Fibroblast of villous mesenchyme (primary cell): ENCODE results near the gene CDYL2. TPM values are rescaled to one million over a fixed set of nuclear protein-coding genes. Genes with fewer than 3 reads are reported as not detected.

ENCODE experiments used
- DNase-seq: peaks from one replicate; pipeline ENCODE4 v3.0.0-alpha.2; 2010; ENCODE audit warnings: low read depth
- H3K4me3 ChIP-seq: 2 replicates; pipeline ENCODE4 v1.5.1; 2011; ENCODE audit warnings: low read depth, mild to moderate bottlenecking, low read length
- total RNA-seq: library from RNA; depleted of rRNA; stranded (reverse); fragments of >200 nt; gene quantifications from 2 replicates; pipeline ENCODE4 v1.2.3, GENCODE V29; 2012
- TF ChIP-seq, protein P1 (sequence below): IDR thresholded peaks from 2 replicates; pipeline ENCODE4 v1.5.1; 2012; ENCODE audit warnings: low read depth, mild to moderate bottlenecking, low read length; ENCODE audit not compliant: insufficient read depth

Gene CDYL2
- total RNA-seq, 1 donor = 14.2 TPM

DNA sequence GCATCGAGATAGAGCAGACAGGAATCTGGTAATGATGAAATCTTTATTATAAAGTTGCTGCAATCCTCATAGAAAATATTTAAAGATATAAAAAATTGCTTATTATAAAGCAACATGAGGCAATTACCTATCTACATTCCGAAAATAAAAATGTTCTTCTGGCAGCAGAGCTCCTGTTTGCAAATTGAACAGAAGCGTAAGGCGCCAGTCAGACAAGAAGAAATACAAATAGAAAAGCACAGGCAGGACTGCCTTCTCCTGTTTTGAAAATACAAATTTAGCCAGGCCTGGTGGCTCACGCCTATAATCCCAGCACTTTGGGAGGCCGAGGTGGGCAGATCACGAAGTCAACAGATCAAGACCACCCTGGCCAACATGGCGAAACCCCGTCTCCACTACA, 95.6 kb downstream of the CDYL2 start:
- TF ChIP-seq, protein P1, sequence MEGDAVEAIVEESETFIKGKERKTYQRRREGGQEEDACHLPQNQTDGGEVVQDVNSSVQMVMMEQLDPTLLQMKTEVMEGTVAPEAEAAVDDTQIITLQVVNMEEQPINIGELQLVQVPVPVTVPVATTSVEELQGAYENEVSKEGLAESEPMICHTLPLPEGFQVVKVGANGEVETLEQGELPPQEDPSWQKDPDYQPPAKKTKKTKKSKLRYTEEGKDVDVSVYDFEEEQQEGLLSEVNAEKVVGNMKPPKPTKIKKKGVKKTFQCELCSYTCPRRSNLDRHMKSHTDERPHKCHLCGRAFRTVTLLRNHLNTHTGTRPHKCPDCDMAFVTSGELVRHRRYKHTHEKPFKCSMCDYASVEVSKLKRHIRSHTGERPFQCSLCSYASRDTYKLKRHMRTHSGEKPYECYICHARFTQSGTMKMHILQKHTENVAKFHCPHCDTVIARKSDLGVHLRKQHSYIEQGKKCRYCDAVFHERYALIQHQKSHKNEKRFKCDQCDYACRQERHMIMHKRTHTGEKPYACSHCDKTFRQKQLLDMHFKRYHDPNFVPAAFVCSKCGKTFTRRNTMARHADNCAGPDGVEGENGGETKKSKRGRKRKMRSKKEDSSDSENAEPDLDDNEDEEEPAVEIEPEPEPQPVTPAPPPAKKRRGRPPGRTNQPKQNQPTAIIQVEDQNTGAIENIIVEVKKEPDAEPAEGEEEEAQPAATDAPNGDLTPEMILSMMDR = no peak
- DNase-seq = no peak
- H3K4me3 ChIP-seq = no peak overlapping the region

DNA sequence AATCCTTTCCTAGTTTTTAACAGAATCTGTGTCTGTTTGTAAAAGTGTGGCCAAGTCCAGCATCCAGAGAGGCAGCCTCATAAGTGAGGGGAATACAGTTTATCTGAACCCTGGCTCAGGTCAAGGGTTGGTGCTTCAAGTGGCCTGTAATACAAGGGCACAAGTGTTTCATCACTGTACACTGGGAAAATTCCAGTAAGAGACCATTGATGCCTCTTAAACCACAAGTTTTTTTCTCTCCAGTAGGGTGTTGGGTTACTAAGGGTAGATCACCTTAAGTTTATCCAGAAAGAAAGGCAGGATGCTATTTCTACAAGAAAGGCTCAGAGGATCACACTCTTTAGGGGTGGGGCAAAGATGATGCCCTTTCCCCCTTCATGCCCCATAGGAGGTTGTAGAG, 96.7 kb downstream of the CDYL2 start:
- no peak for DNase-seq
- TF ChIP-seq, protein P1 = no peak

DNA sequence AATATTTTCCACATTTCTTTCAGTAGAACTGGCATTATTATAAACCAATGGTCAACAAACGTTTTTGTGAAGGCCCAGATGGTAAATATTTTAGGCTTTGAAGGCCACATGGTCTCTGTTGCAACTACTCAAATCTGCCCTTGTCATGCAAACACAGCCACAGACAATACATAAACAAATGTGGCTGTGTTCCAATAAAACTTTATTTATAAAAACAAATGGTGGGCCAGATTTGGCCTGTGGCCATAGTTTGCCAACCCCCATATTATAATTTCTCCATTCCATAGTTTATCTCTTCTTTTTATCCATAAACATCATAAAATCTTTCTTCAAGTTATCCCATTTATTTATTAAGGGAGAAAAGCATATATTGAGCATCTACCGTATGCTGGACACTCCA, 98.8 kb downstream of the CDYL2 start:
- TF ChIP-seq, protein P1 = no peak

More for the DNA sequence above, 96.7 kb downstream of the CDYL2 start:
- H3K4me3 ChIP-seq = no peak overlapping the region

DNA sequence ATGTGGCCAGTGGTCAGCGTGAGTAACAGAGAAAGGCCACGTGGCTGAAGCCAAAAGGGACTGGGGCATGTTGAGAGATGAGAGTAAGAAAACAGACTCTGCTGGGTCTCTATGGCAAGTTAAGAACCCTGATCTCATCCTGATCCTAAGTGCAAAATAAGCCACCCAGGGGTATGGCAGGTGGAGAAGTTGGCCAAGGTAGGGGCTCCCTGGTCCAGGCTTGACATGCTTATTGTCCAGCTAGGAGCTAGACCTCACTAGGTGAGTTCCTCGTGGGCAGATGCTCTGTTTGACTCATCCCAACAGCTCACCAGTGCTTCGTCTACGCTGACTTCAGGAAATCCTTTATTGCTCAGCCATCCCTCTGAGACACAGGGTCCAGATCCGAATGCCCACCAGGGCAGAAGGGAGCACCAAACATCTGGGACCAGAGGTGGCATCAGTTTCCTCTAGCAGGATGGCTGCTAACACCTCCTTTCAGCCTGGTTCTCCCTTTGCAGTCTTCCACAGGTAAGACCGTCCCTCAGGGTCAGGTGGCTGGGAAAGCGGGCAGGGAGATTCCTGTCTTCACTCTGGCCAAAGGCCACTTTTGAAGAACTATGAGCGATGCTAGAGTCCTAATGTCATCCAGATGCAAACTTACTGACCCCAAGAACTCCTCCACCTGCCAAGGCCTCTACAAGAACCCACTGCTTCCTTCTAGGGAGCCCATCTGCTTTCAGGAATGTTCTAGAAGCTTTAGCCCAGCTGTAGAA, 99.5 kb downstream of the CDYL2 start:
- no peak overlapping the region for H3K4me3 ChIP-seq
- DNase-seq = no peak
- TF ChIP-seq, protein P1 = no peak

More for the DNA sequence above, 98.8 kb downstream of the CDYL2 start:
- H3K4me3 ChIP-seq = no peak overlapping the region
- DNase-seq = no peak

DNA sequence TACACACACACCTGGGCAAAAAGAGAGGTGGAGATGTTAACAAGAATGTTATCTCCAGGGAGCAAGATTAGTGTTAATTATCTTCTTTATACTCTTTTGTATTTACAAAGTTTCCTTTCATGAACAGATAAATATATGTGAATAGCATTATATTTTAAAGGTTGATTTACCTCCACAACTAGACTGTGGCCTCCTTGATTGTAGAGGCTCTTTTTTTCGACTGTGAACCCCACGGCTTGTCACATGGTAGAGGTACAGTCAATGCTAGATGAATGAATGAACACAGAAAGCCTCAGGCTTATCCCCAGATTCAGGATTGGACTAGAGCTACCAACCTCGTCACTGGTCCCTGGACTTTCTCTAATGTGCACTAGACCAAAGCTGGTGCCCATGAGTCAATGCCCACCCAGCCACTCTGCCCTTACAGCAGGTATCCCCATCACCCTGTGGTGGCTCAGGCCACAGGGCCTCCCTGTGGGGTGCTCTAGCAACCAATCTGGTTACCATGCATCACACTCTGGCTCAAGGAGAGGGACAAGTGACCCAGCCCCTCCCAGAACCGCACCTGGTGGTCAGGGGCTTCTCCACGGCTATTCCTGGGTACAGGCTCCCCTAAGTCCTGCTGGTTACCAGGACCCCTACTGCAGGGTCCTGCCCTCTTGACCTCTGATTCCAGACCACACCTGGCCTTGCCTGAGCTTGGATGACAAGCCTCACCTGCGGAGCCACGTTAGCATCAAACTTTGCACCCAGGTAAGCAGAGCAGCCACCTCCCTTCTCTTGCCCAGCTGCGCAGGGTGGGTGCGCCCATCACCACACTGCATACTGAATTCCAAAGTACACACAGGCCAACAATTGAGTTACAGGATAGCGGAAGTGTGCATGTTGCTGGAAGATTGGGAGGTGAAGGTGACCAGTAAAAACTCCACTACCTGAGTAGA, 101.0 kb downstream of the CDYL2 start:
- no peak overlapping the region for H3K4me3 ChIP-seq
- DNase-seq = no peak
- TF ChIP-seq, protein P1 = no peak

DNA sequence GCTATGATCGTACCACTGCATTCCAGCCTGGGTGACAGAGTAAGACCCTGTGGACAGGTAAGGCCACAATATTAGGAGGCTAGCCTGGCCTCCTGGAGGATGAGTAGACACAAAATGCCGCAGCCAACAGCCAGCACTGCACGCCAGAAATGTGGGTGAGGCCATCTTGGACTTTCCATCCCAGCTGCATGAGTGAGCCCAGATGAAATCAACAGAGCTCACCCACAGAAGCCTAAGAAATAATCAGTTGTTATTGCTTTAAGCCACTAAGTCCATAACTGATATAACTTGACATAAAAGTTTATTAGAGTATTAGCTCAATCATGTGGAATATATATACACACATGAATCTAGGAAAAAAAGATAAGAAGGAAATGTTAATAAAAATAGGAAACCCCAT, 101.7 kb downstream of the CDYL2 start:
- DNase-seq = no peak
- TF ChIP-seq, protein P1 = no peak
- no peak overlapping the region for H3K4me3 ChIP-seq
